ENCODE measurements around the gene LIPI. TPM values are rescaled to one million over a fixed set of nuclear protein-coding genes. Genes with fewer than 3 reads are reported as not detected.

LIPI gene
- total and polyA plus RNA-seq, 10 of the 15 experiments (the other 5 are each of a cell fraction or from before 2014, with no cell fraction given): 0.05 to 0.32 (median 0.10) TPM; not detected in 5

- no peak for TF ChIP-seq HSF1 (IDR thresholded peaks at IDR 0.05; ENCODE audit: low read depth, low read length)
- no peak for TF ChIP-seq KLF5 (IDR thresholded peaks at IDR 0.05; ENCODE audit: partially characterized antibody)
- no peak for TF ChIP-seq POLR2A (IDR thresholded peaks at IDR 0.05; ENCODE audit: low read depth, low read length)
- no peak for TF ChIP-seq PAX8 (IDR thresholded peaks at IDR 0.05)
These were observed 135.2 kb downstream of the LIPI start (continued) for GRCh38 chr21:14075346-14076142.

DNA sequence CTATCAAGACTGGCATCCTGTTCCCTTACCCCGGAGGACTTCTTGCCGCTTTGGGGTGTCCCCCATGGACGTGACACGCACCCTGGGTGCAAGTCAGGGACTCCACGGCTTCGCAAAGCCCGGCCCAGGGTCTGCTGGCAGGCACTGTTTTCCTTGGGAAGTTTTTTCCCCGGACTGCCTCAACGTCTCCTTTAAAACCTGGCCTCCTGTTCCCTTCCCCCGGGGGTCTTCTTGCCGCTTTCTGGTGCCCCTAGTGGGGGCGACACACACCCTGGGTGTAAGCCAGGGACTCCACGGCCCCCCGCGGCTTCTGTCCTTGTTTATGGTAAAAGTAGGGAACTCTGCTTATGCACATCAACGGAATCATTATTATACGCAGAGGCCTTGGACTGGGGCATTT, 136.6 kb downstream of the LIPI start:
- Histone ChIP-seq H3K36me3 (ENCODE audit: control insufficient read depth in 2 of 2, insufficient read depth in 2 of 2, low read length in 1 of 2) (peaks cover 0 to 4% of the 10 kb centered on the region in 2 experiments; a peak in 3 of 4 replicates), H3K79me2 (ENCODE audit: control insufficient read depth, insufficient read depth, low read length) (no peaks in the 10 kb centered on the region), H3K4me1 (ENCODE audit: control insufficient read depth, insufficient read depth, low read length) (no peaks in the 10 kb centered on the region), H3K9ac (ENCODE audit: control insufficient read depth, insufficient read depth, low read length) (no peak overlapping the region), H3K4me3 (no peak overlapping the region), H3K27ac (ENCODE audit: control insufficient read depth, insufficient read depth) (no peak overlapping the region), H3K4me2 (ENCODE audit: control insufficient read depth, insufficient read depth) (no peak overlapping the region), H2AFZ (ENCODE audit: control insufficient read depth, low read depth, low read length) (no peak overlapping the region), H3K27me3 (replicated peaks in 1 of 2; ENCODE audit: control insufficient read depth in 2 of 2, insufficient read depth in 2 of 2, low read length in 1 of 2) (no peaks in the 10 kb centered on the region), H3K9me3 (replicated peaks; ENCODE audit: control insufficient read depth, insufficient read depth, low read length) (peaks cover 7% of the 10 kb centered on the region; the same call in 1 of the 3 replicates), H4K20me1 (ENCODE audit: control insufficient read depth, insufficient read depth) (no peaks in the 10 kb centered on the region)
- no peak for DNase-seq (ENCODE audit: low read depth, low spot score)
- CTCF ChIA-PET: no interaction called here
- no TSS peak for BruUV-seq (replicated peaks)
- no peak for FAIRE-seq
- POLR2A ChIA-PET: no interaction called here
- intact Hi-C loops (cut with micrococcal nuclease; ENCODE audit: unreplicated experiment): no loop called here
- ATAC-seq: no peak
- RAD21 ChIA-PET (ENCODE audit: unreplicated experiment): no interaction called here
- SMC1A ChIA-PET (ENCODE audit: uncharacterized antibody, unreplicated experiment): no interaction called here
- 96% methylated on average over 17 of the region's 17 CpGs for WGBS (ENCODE audit: insufficient coverage, insufficient replicate concordance, low lambda C conversion rate, missing lambda C conversion rate)
- in situ Hi-C loops (cut with MboI): no loop called here
- TF ChIP-seq PAX8 (IDR thresholded peaks at IDR 0.05) (no peak), CHD2 (IDR thresholded peaks at IDR 0.05; ENCODE audit: borderline replicate concordance, low read depth, low read length) (no peak), HSF1 (IDR thresholded peaks at IDR 0.05; ENCODE audit: low read depth, low read length) (no peak), SP1 (IDR thresholded peaks at IDR 0.05; ENCODE audit: low read depth, low read length) (no peak), REST (IDR thresholded peaks at IDR 0.05; ENCODE audit: low read depth, low read length) (no peak), NFYA (IDR thresholded peaks at IDR 0.05; ENCODE audit: borderline replicate concordance, low read depth, low read length) (no peak), MEF2A (IDR thresholded peaks at IDR 0.05; ENCODE audit: insufficient read depth, low read depth, low read length) (no peak), HDAC6 (IDR thresholded peaks at IDR 0.05; ENCODE audit: unreplicated experiment) (no peak), STAT3 (IDR thresholded peaks at IDR 0.05; ENCODE audit: low read depth, low read length) (no peak), SMAD5 (IDR thresholded peaks at IDR 0.05; ENCODE audit: low read depth) (no peak), ATF3 (IDR thresholded peaks at IDR 0.05; ENCODE audit: borderline replicate concordance, extremely low read depth, low read depth, low read length) (no peak), CEBPB (IDR thresholded peaks at IDR 0.05; ENCODE audit: borderline replicate concordance in 1 of 2, low read depth in 2 of 2, low read length in 2 of 2) (no peak), ZBED1 (IDR thresholded peaks at IDR 0.05; ENCODE audit: borderline replicate concordance) (no peak), POLR2A (IDR thresholded peaks at IDR 0.05; ENCODE audit: low read depth, low read length) (no peak), TCF12 (IDR thresholded peaks at IDR 0.05; ENCODE audit: low read depth, low read length) (no peak)
